ENCODE results near the gene FGF8. TPM values are rescaled to one million over a fixed set of nuclear protein-coding genes. Genes with fewer than 3 reads are reported as not detected.

Gene FGF8
- total and polyA plus RNA-seq, 9 of the 15 experiments (the other 6 are each of a cell fraction or from before 2014, with no cell fraction given): 0.13 to 0.82 (median 0.37) TPM; not detected in 5

DNA sequence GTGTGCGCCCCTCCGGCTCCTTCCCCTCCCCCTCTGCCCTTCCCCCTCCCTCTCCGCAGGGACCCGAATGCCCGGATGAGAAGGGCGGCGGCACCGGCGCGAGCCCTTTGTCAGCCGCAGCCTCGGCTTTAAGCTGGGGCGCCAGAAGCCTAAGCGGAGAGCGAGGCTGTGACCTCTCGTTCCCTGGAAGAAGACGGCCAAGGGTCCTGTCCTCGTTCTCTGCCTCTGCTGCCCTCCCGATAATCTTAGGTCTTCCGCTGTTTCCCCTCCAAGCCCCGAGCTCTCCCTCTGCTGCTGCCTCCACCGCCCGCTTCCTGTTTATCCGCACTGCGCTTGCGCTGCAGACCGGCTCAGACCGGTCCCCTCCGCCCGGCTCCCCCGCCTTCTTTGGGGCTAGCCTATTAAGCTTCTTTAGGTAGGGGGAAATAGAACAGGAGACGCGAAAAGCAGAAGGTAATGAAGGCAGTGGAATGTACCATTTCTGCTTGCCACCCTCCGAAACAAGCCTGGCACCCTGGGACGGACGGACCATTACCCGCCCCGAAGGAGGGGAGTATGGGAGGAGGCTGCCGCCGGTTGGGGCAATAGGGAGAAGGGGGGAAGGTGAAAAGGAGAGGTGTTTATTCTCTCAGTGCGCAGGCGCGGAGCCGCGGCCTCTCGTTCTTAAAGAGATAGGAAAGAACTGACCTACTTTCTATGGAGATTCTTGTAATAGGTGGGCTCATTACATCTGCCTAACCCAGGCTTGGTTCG, 42.4 kb upstream of the FGF8 start, which contains the start of gene OGA (continued):
- TF ChIP-seq TFE3 (CRISPR knock-in tag; IDR thresholded peaks at IDR 0.05) (no peak), ZFP30 (CRISPR knock-in tag; IDR thresholded peaks at IDR 0.05; ENCODE audit: borderline replicate concordance) (no peak), TOE1 (IDR thresholded peaks at IDR 0.05; ENCODE audit: borderline replicate concordance) (peak; percentile 96), TOE1 (CRISPR knock-in tag; IDR thresholded peaks at IDR 0.05; ENCODE audit: borderline replicate concordance, low read depth) (no peak), ETV1 (tag; conservative IDR thresholded peaks at IDR 0.05; ENCODE audit: low read depth) (no peak), FOS (IDR thresholded peaks at IDR 0.05; ENCODE audit: extremely low read depth, insufficient read length) (no peak), MED1 (CRISPR knock-in tag; IDR thresholded peaks at IDR 0.05; ENCODE audit: borderline replicate concordance) (no peak), ZNF311 (CRISPR knock-in tag; IDR thresholded peaks at IDR 0.05) (no peak)
- TF ChIP-seq, protein P1, sequence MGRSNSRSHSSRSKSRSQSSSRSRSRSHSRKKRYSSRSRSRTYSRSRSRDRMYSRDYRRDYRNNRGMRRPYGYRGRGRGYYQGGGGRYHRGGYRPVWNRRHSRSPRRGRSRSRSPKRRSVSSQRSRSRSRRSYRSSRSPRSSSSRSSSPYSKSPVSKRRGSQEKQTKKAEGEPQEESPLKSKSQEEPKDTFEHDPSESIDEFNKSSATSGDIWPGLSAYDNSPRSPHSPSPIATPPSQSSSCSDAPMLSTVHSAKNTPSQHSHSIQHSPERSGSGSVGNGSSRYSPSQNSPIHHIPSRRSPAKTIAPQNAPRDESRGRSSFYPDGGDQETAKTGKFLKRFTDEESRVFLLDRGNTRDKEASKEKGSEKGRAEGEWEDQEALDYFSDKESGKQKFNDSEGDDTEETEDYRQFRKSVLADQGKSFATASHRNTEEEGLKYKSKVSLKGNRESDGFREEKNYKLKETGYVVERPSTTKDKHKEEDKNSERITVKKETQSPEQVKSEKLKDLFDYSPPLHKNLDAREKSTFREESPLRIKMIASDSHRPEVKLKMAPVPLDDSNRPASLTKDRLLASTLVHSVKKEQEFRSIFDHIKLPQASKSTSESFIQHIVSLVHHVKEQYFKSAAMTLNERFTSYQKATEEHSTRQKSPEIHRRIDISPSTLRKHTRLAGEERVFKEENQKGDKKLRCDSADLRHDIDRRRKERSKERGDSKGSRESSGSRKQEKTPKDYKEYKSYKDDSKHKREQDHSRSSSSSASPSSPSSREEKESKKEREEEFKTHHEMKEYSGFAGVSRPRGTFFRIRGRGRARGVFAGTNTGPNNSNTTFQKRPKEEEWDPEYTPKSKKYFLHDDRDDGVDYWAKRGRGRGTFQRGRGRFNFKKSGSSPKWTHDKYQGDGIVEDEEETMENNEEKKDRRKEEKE (IDR thresholded peaks at IDR 0.05; ENCODE audit: borderline replicate concordance in 1 of 2, control insufficient read depth in 1 of 2, low read depth in 2 of 2, low read length in 1 of 2): peak in 1 of 2 experiments; percentile 94; a peak in 2 of 4 replicates
- TF ChIP-seq, protein P2, sequence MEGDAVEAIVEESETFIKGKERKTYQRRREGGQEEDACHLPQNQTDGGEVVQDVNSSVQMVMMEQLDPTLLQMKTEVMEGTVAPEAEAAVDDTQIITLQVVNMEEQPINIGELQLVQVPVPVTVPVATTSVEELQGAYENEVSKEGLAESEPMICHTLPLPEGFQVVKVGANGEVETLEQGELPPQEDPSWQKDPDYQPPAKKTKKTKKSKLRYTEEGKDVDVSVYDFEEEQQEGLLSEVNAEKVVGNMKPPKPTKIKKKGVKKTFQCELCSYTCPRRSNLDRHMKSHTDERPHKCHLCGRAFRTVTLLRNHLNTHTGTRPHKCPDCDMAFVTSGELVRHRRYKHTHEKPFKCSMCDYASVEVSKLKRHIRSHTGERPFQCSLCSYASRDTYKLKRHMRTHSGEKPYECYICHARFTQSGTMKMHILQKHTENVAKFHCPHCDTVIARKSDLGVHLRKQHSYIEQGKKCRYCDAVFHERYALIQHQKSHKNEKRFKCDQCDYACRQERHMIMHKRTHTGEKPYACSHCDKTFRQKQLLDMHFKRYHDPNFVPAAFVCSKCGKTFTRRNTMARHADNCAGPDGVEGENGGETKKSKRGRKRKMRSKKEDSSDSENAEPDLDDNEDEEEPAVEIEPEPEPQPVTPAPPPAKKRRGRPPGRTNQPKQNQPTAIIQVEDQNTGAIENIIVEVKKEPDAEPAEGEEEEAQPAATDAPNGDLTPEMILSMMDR (IDR thresholded peaks at IDR 0.05 in 2 of 3, conservative IDR thresholded peaks at IDR 0.05 in 1 of 3; ENCODE audit: insufficient read depth in 2 of 3, low read depth in 1 of 3, low read length in 3 of 3): no peak
- TF ChIP-seq, protein P3, sequence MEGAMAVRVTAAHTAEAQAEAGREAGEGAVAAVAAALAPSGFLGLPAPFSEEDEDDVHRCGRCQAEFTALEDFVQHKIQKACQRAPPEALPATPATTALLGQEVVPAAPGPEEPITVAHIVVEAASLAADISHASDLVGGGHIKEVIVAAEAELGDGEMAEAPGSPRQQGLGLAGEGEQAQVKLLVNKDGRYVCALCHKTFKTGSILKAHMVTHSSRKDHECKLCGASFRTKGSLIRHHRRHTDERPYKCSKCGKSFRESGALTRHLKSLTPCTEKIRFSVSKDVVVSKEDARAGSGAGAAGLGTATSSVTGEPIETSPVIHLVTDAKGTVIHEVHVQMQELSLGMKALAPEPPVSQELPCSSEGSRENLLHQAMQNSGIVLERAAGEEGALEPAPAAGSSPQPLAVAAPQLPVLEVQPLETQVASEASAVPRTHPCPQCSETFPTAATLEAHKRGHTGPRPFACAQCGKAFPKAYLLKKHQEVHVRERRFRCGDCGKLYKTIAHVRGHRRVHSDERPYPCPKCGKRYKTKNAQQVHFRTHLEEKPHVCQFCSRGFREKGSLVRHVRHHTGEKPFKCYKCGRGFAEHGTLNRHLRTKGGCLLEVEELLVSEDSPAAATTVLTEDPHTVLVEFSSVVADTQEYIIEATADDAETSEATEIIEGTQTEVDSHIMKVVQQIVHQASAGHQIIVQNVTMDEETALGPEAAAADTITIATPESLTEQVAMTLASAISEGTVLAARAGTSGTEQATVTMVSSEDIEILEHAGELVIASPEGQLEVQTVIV (CRISPR knock-in tag; IDR thresholded peaks at IDR 0.05; ENCODE audit: borderline replicate concordance): no peak; the same call in 1 of the 2 replicates

All from K562 (cell line).